HepG2 (cell line): ENCODE data around the gene RFX7. TPM values are rescaled to one million over a fixed set of nuclear protein-coding genes. Genes with fewer than 3 reads are reported as not detected.

Experiments
- ATAC-seq: fragments of 200-7000 bp; cut with Tn5 transposase; 3 replicates; pipeline ENCODE4 v1.9.1; 2020; ENCODE audit warnings: mild to moderate bottlenecking, moderate library complexity
- BruUV-seq: library from RNA; stranded (reverse); fragments of 400-500 nt; replicated peaks from 2 replicates; lab custom pipeline; 2021; lab: Mats Ljungman, UMichigan
- CTCF ChIA-PET: fragments of 300-600 bp; formaldehyde crosslinking; extraction: SDS; loops from one replicate; lab custom pipeline; 2021; ENCODE audit warnings: low total read pairs, inconsistent platforms, low intra/inter-chr PET ratio; lab: Yijun Ruan, JAX
- POLR2A ChIA-PET: fragments of 350-600 bp; sonication (Branson Sonifier 250); formaldehyde crosslinking; loops from one replicate; lab custom pipeline; 2020; ENCODE audit warnings: antibody characterized with exemption, inconsistent platforms; lab: Yijun Ruan, JAX
- DNase-seq: peaks from one replicate; pipeline ENCODE4 v3.0.0-alpha.2; 2015; ENCODE audit warnings: low spot score
- FAIRE-seq: peaks from 3 replicates; lab custom pipeline; 2011; peaks lifted over from hg19 to GRCh38; lab: Jason Lieb, UNC
- H2AFZ ChIP-seq: one replicate; pipeline ENCODE4 v1.6.1; 2011; ENCODE audit warnings: low read length, inconsistent platforms
- H3K27ac ChIP-seq: fragments of 300-600 bp; 3 replicates; pipeline ENCODE4 v1.8.0; 2011; ENCODE audit warnings: mixed run types, mild to moderate bottlenecking, mixed read lengths, low read length, inconsistent platforms; ENCODE audit not compliant: insufficient read depth; ENCODE audit errors: extremely low read length
- H3K27me3 ChIP-seq, 2 experiments: fragments of 200-600 bp in 1 of 2; 2 replicates in 1 of 2; 3 replicates in 1 of 2; pipeline versions ENCODE4 v1.6.0 to v1.8.0; 2011; ENCODE audit warnings: low read length in 2 of 2, mild to moderate bottlenecking in 2 of 2, moderate library complexity in 2 of 2, inconsistent platforms in 1 of 2; ENCODE audit not compliant: insufficient read depth in 2 of 2, control insufficient read depth in 1 of 2
- H3K36me3 ChIP-seq, 2 experiments: fragments of 200-600 bp in 1 of 2; replicated peaks in 1 of 2; 2 replicates in 1 of 2; 3 replicates in 1 of 2; pipeline versions ENCODE4 v1.5.1 to v1.8.0; 2011; ENCODE audit warnings: low read length in 2 of 2, inconsistent platforms in 1 of 2; ENCODE audit not compliant: insufficient read depth in 2 of 2, control insufficient read depth in 1 of 2
- H3K4me1 ChIP-seq: 2 replicates; pipeline ENCODE4 v1.5.1; 2012; ENCODE audit warnings: low read length, inconsistent platforms; ENCODE audit not compliant: insufficient read depth
- H3K4me2 ChIP-seq: 2 replicates; pipeline ENCODE4 v1.6.0; 2011; ENCODE audit warnings: low read depth, low read length, inconsistent platforms
- H3K4me3 ChIP-seq, 3 experiments: fragments of 200-600 bp in 1 of 3; sonication (generic), shearing (Covaris generic) in 1 of 3; replicated peaks in 1 of 3; 2 replicates each; pipeline ENCODE4 v1.5.1; 2011 to 2016; ENCODE audit warnings: low read length in 3 of 3, inconsistent platforms in 2 of 3, low read depth in 2 of 3, mild to moderate bottlenecking in 2 of 3, control low read depth in 1 of 3, mixed read lengths in 1 of 3; ENCODE audit not compliant: insufficient read depth in 1 of 3
- H3K79me2 ChIP-seq: one replicate; pipeline ENCODE4 v1.6.1; 2011; ENCODE audit warnings: low read length, inconsistent platforms; ENCODE audit not compliant: insufficient read depth
- H3K9ac ChIP-seq: 2 replicates; pipeline ENCODE4 v1.6.0; 2011; ENCODE audit warnings: mild to moderate bottlenecking, low read depth, low read length, inconsistent platforms; ENCODE audit not compliant: insufficient read depth
- H3K9me3 ChIP-seq: 2 replicates; pipeline ENCODE4 v1.5.1; 2012; ENCODE audit warnings: mild to moderate bottlenecking, low read length
- H4K20me1 ChIP-seq: 2 replicates; pipeline ENCODE4 v1.6.0; 2011; ENCODE audit warnings: inconsistent platforms, mild to moderate bottlenecking, low read length, moderate library complexity; ENCODE audit not compliant: insufficient read depth
- HNRNPH1 ChIP-seq: fragments of 200-400 bp; formaldehyde crosslinking; optimal IDR thresholded peaks from 2 replicates; pipeline ENCODE3; 2017; ENCODE audit warnings: mild to moderate bottlenecking, low read depth, low read length
- PAX8 ChIP-seq: sonication (generic); formaldehyde crosslinking; IDR thresholded peaks from 2 replicates; pipeline ENCODE4 v1.8.0; 2022; ENCODE audit warnings: mild to moderate bottlenecking, missing genetic modification reagents, borderline replicate concordance
- TEAD2 ChIP-seq: sonication (generic); formaldehyde crosslinking; IDR thresholded peaks from 2 replicates; pipeline ENCODE4 v1.9.0; 2021; ENCODE audit warnings: missing genetic modification reagents
- YEATS2 ChIP-seq: sonication (generic); formaldehyde crosslinking; IDR thresholded peaks from 2 replicates; pipeline ENCODE4 v1.4.0; 2020; ENCODE audit warnings: missing genetic modification reagents, borderline replicate concordance
- ZNF710 ChIP-seq: sonication (generic); formaldehyde crosslinking; IDR thresholded peaks from 2 replicates; pipeline ENCODE4 v1.5.0; 2020; ENCODE audit warnings: mild to moderate bottlenecking, missing genetic modification reagents, borderline replicate concordance
- WGBS: methylation state at CpG from one replicate; pipeline ENCODE4 v1.1.6; 2017; ENCODE audit warnings: low lambda C conversion rate; 5-methylcytosine and 5-hydroxymethylcytosine counted together
- in situ Hi-C: cut with HindIII; loops from 2 replicates; pipeline ENCODE4 v1.10.0; 2017; ENCODE audit warnings: low pct_unique_long_range_greater_than_20kb; ENCODE audit not compliant: extremely low pct_ligation_motif_present
- intact Hi-C: fragments of 100-400 bp; cut with micrococcal nuclease; formaldehyde crosslinking; loops from one replicate; pipeline ENCODE4 v1.10.0; 2022; ENCODE audit not compliant: unreplicated experiment
- polyA plus RNA-seq, 8 experiments: library from polyadenylated mRNA; depleted of rRNA in 3 of 8; stranded (reverse) in 7 of 8; unstranded in 1 of 8; fragments of >200 nt; fragmentation: Illumina TruSeq in 4 of 8; extraction: Trizol in 4 of 8; gene quantifications; 2 replicates each; pipeline versions ENCODE4 v1.2.1 to v1.2.3, GENCODE V29; 2011 to 2016; ENCODE audit warnings: low read depth in 4 of 8, missing spikeins in 1 of 8, mixed read lengths in 1 of 8; ENCODE audit not compliant: insufficient read depth in 1 of 8
- total RNA-seq, 5 experiments: library from RNA; depleted of rRNA; stranded (reverse); fragments of >200 nt; fragmentation: Illumina TruSeq; extraction: Trizol; gene quantifications; 2 replicates each; pipeline ENCODE4 v1.2.3, GENCODE V29; 2016; ENCODE audit warnings: low read depth in 1 of 5

Gene RFX7
- total and polyA plus RNA-seq, 2 of the 13 experiments (the other 11 are each of a cell fraction or from before 2014, with no cell fraction given): 8.5 to 10.4 TPM

GRCh38 chr15:56077081-56077480 lies 166.6 kb downstream of the RFX7 start:
- DNase-seq (no peak), ATAC-seq (no peak)

GRCh38 chr15:56076640-56077039 lies 167.0 kb downstream of the RFX7 start:
- no peaks in the 10 kb centered on the region for H4K20me1 ChIP-seq
- no peak overlapping the region for H3K4me2 ChIP-seq
- H3K4me3 ChIP-seq: no peak overlapping the region
- no peak overlapping the region for H2AFZ ChIP-seq
- no peak for DNase-seq
- intact Hi-C loops (no loop called here), in situ Hi-C loops (no loop called here)
- no peak overlapping the region for H3K27ac ChIP-seq
- H3K36me3 ChIP-seq: no peaks in the 10 kb centered on the region
- no peak for ATAC-seq
- ChIA-PET CTCF (no interaction called here), POLR2A (no interaction called here)
- H3K27me3 ChIP-seq: no peaks in the 10 kb centered on the region
- H3K4me1 ChIP-seq: no peaks in the 10 kb centered on the region
- BruUV-seq: no TSS peak
- no peaks in the 10 kb centered on the region for H3K79me2 ChIP-seq
- WGBS: 63% methylated on average over 2 of the region's 2 CpGs
- no peak overlapping the region for H3K9ac ChIP-seq
- no peak for TF ChIP-seq PAX8 (CRISPR knock-in tag)
- FAIRE-seq: no peak
- no peaks in the 10 kb centered on the region for H3K9me3 ChIP-seq

More at GRCh38 chr15:56077081-56077480, 166.6 kb downstream of the RFX7 start:
- Histone ChIP-seq H3K36me3 (no peaks in the 10 kb centered on the region), H3K9me3 (no peaks in the 10 kb centered on the region), H3K27me3 (no peaks in the 10 kb centered on the region), H2AFZ (no peak overlapping the region), H3K4me1 (no peaks in the 10 kb centered on the region), H3K4me3 (no peak overlapping the region), H3K79me2 (no peaks in the 10 kb centered on the region), H4K20me1 (no peaks in the 10 kb centered on the region), H3K27ac (no peak overlapping the region), H3K4me2 (no peak overlapping the region), H3K9ac (no peak overlapping the region)
- no TSS peak for BruUV-seq
- WGBS: 48% methylated on average over 5 of the region's 5 CpGs
- no peak for FAIRE-seq
- CTCF ChIA-PET: no interaction called here
- in situ Hi-C loops (no loop called here), intact Hi-C loops (no loop called here)
- TF ChIP-seq YEATS2 (CRISPR knock-in tag) (no peak), TEAD2 (CRISPR knock-in tag) (no peak), ZNF710 (CRISPR knock-in tag) (no peak), HNRNPH1 (no peak)
- POLR2A ChIA-PET: no interaction called here
